BJ (cell line): Measurements from ENCODE around the gene ATRNL1. TPM values are rescaled to one million over a fixed set of nuclear protein-coding genes. Genes with fewer than 3 reads are reported as not detected.

Experiments
- CTCF ChIA-PET: fragments of 350-600 bp; formaldehyde crosslinking; extraction: SDS; loops from one replicate; lab custom pipeline; 2021; ENCODE audit warnings: antibody characterized with exemption, inconsistent platforms; lab: Yijun Ruan, JAX
- POLR2A ChIA-PET: fragments of 300-600 bp; sonication (Branson Sonifier 250); formaldehyde crosslinking; extraction: SDS; loops from one replicate; lab custom pipeline; 2021; ENCODE audit warnings: antibody characterized with exemption; lab: Charles Lee
- DNase-seq: peaks from one replicate; pipeline ENCODE4 v3.0.0-alpha.2; 2011; ENCODE audit warnings: low read depth
- H3K27me3 ChIP-seq: 2 replicates; pipeline ENCODE4 v1.6.0; 2011; ENCODE audit warnings: low read length; ENCODE audit not compliant: control insufficient read depth, insufficient read depth
- H3K36me3 ChIP-seq: 2 replicates; pipeline ENCODE4 v1.5.1; 2011; ENCODE audit warnings: low read length; ENCODE audit not compliant: control insufficient read depth, insufficient read depth
- H3K4me3 ChIP-seq: 2 replicates; pipeline ENCODE4 v1.5.1; 2011; ENCODE audit warnings: low read depth, mild to moderate bottlenecking, control low read depth, low read length
- polyA plus RNA-seq: library from polyadenylated mRNA; depleted of rRNA; stranded (reverse); fragments of >200 nt; gene quantifications from 2 replicates; pipeline ENCODE4 v1.2.3, GENCODE V29; 2011
- TF ChIP-seq, protein P1 (sequence below): IDR thresholded peaks from 2 replicates; pipeline ENCODE4 v1.5.1; 2011; ENCODE audit warnings: low read depth, mild to moderate bottlenecking, control low read depth, inconsistent platforms, low read length, moderate library complexity; ENCODE audit not compliant: insufficient read depth

The ATRNL1 gene
- polyA plus RNA-seq, 1 experiment, result not detected

DNA sequence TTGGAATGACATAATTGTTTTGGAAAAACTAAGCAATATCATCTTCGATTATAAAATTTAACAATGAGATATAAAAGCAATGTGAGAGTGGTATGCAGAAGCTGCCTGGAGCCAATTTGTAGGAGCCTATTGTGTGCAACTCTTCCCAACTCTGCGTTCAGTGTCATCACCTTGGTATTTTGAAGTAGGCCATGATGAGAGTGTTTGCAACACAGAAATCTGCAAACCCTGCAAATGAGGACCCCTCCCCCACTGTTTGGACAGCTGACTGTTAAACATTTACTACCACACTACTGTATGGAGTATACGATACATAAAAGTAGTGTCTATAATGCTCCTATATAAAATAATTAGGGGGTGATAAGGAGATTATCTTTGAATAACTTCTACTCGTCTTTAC lies 531.3 kb downstream of the ATRNL1 start:
- no peaks in the 10 kb centered on the region for H3K27me3 ChIP-seq
- no peaks in the 10 kb centered on the region for H3K36me3 ChIP-seq
- DNase-seq, result no peak
- ChIA-PET CTCF (no interaction called here), POLR2A (no interaction called here)
- no peak overlapping the region for H3K4me3 ChIP-seq
- TF ChIP-seq, protein P1, sequence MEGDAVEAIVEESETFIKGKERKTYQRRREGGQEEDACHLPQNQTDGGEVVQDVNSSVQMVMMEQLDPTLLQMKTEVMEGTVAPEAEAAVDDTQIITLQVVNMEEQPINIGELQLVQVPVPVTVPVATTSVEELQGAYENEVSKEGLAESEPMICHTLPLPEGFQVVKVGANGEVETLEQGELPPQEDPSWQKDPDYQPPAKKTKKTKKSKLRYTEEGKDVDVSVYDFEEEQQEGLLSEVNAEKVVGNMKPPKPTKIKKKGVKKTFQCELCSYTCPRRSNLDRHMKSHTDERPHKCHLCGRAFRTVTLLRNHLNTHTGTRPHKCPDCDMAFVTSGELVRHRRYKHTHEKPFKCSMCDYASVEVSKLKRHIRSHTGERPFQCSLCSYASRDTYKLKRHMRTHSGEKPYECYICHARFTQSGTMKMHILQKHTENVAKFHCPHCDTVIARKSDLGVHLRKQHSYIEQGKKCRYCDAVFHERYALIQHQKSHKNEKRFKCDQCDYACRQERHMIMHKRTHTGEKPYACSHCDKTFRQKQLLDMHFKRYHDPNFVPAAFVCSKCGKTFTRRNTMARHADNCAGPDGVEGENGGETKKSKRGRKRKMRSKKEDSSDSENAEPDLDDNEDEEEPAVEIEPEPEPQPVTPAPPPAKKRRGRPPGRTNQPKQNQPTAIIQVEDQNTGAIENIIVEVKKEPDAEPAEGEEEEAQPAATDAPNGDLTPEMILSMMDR, result no peak

- ChIA-PET POLR2A (no interaction called here), CTCF (no interaction called here)
- no peaks in the 10 kb centered on the region for H3K36me3 ChIP-seq
- H3K4me3 ChIP-seq, result no peak overlapping the region
- DNase-seq, result no peak
- no peaks in the 10 kb centered on the region for H3K27me3 ChIP-seq
- TF ChIP-seq, protein P1, result no peak
These were observed 535.5 kb downstream of the ATRNL1 start for GRCh38 chr10:115628616-115629015.

DNA sequence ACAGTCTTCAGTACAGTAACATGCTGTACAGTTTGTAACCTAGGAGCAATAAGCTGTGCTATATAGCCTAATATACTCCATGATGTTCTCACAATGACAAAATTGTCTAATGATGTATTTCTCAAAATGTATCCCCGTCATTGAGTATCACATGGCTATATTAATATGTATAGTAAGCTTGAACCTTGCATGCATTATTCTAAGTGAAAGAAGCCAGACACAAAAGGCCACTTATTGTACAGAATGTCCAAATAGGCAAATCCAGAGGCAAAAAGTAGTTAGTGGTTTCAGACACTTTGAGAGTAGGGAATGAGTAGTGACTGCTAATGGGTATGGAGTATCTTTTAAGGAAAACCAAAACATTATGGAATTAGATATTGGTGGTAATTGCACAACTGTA lies 545.1 kb downstream of the ATRNL1 start:
- no peak for DNase-seq
- Histone ChIP-seq H3K36me3 (no peaks in the 10 kb centered on the region), H3K4me3 (no peak overlapping the region), H3K27me3 (no peaks in the 10 kb centered on the region)
- TF ChIP-seq, protein P1, result no peak
- ChIA-PET CTCF (no interaction called here), POLR2A (no interaction called here)

GRCh38 chr10:115649217-115649616 lies 556.1 kb downstream of the ATRNL1 start:
- H3K36me3 ChIP-seq, result no peaks in the 10 kb centered on the region
- no peak overlapping the region for H3K4me3 ChIP-seq
- DNase-seq, result no peak
- CTCF ChIA-PET, result no interaction called here
- TF ChIP-seq, protein P1, result no peak
- POLR2A ChIA-PET, result no interaction called here
- H3K27me3 ChIP-seq, result no peaks in the 10 kb centered on the region

DNA sequence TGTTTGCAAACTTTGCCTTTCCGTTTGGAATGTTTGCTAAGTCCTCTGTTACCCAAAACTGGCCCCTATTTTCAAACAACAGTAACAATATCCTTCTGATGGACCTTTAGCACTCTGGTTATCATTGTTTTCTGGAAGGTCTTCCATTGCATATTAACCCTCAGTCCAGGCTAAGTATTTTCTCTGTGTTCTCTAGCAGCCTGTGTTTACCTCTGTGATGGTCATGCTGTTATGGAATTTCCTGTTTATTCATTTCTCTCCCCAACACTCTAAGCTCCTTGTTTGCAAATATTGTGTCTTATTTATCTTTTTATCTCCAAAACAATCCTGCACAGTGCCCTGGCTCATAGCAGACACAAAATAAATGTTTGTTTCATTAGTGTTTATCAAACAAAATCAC lies 560.3 kb downstream of the ATRNL1 start:
- no peak for DNase-seq
- H3K36me3 ChIP-seq, result no peaks in the 10 kb centered on the region
- no peak overlapping the region for H3K4me3 ChIP-seq
- POLR2A ChIA-PET, result no interaction called here
- H3K27me3 ChIP-seq, result no peaks in the 10 kb centered on the region
- TF ChIP-seq, protein P1, result no peak
- CTCF ChIA-PET, result no interaction called here
